Measurements from ENCODE around the gene YPEL4. TPM values are rescaled to one million over a fixed set of nuclear protein-coding genes. Genes with fewer than 3 reads are reported as not detected.

YPEL4 gene
- total RNA-seq, 5 donors from 2014 or later (not counting 1 experiment from before 2014, with no cell fraction given), result 1.8 to 13.5 (median 11.1) TPM

DNA sequence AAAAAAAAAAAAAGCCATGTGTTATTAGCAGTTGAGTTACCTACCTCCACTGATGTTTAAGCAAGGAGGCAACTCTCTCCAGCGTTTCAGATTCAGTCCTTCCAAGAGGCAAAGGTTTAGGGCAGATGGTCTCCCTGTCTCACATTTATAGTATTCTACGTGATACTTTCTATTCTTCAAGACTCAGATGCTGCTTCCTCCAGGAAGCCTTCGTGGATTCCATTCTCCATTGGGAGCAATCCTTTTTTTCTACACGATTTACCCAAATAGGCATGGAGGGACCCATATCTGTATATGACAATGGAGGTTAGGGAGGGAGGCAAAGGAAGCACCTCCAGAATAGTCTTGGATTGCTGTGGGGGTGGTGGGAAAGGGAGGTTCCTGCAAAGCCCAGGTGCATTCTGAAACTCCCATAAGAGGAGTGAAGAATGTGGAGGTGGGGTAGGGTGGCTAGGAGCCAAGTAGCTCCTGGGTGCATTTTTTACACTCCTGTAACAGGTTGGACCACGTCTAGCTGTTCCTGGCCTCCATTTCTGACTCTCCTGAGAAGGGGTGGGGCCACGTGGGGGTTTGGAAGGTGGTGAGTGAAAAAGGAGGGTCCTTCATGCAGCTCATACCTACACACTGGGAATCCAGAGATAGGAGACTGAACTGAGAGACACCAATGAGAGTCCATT, 16.2 kb downstream of the YPEL4 start:
- Mint-ChIP-seq H3K27me3 (peaks cover 9 to 43% of the 10 kb centered on the region in 2 donors), H3K4me1 (peaks cover 4 to 8% (median 6%) of the 10 kb centered on the region in 3 donors), H3K27ac (no peak overlapping the region), H3K9me3 (no peaks in the 10 kb centered on the region), H3K36me3 (no peaks in the 10 kb centered on the region), H3K4me3 (no peak overlapping the region)
- H3K36me3 ChIP-seq (ENCODE audit: control insufficient read depth in 2 of 2, extremely low read depth in 1 of 2, insufficient read depth in 1 of 2, low read length in 1 of 2), result no peaks in the 10 kb centered on the region
- no peak overlapping the region for H3K27ac ChIP-seq (ENCODE audit: low read length)
- no peak overlapping the region for H3K4me3 ChIP-seq (ENCODE audit: control insufficient read depth in 1 of 2, extremely low read depth in 1 of 2, low read length in 1 of 2)
- H3K4me1 ChIP-seq (ENCODE audit: control insufficient read depth in 1 of 2, extremely low read depth in 1 of 2, insufficient read depth in 2 of 2, low read length in 2 of 2), result peaks cover 0 to 12% of the 10 kb centered on the region in 2 experiments
- 100% methylated on average over 1 of the region's 6 CpGs for WGBS (ENCODE audit: insufficient coverage)
- ChIA-PET POLR2A (no interaction called here), CTCF (interaction anchor here in 1 of 2 donors (1.6 kb wide), 1 partner anchor 11 kb away, joined by 16 read pairs; no protein-coding TSS in a partner anchor)
- DNase-seq (no peak), ATAC-seq (replicated peaks in 1 of 4) (no peak)
- H3K9me3 ChIP-seq, result no peaks in the 10 kb centered on the region
- peaks cover 0 to 34% of the 10 kb centered on the region in 2 experiments for H3K27me3 ChIP-seq (replicated peaks in 1 of 2; ENCODE audit: control insufficient read depth in 2 of 2, extremely low read depth in 1 of 2, insufficient read depth in 2 of 2, low read length in 1 of 2)

GRCh38 chr11:57632116-57632515, 17.6 kb downstream of the YPEL4 start:
- POLR2A ChIA-PET, result no interaction called here

GRCh38 chr11:57630171-57630570, 19.5 kb downstream of the YPEL4 start:
- ATAC-seq (replicated peaks in 1 of 4), result no peak
- H3K9me3 Mint-ChIP-seq, result no peaks in the 10 kb centered on the region
- CTCF ChIA-PET, result interaction anchor here in 1 of 2 donors (2.0 kb wide), 1 partner anchor 11 kb away, joined by 6 read pairs; no protein-coding TSS in a partner anchor
- Histone ChIP-seq H3K27ac (ENCODE audit: low read length) (no peak overlapping the region), H3K27me3 (replicated peaks in 1 of 2; ENCODE audit: control insufficient read depth in 2 of 2, extremely low read depth in 1 of 2, insufficient read depth in 2 of 2, low read length in 1 of 2) (peaks cover 0 to 16% of the 10 kb centered on the region in 2 experiments), H3K36me3 (ENCODE audit: control insufficient read depth in 2 of 2, extremely low read depth in 1 of 2, insufficient read depth in 1 of 2, low read length in 1 of 2) (no peaks in the 10 kb centered on the region), H3K9me3 (no peaks in the 10 kb centered on the region), H3K4me1 (ENCODE audit: control insufficient read depth in 1 of 2, extremely low read depth in 1 of 2, insufficient read depth in 2 of 2, low read length in 2 of 2) (no peaks in the 10 kb centered on the region), H3K4me3 (ENCODE audit: control insufficient read depth in 1 of 2, extremely low read depth in 1 of 2, low read length in 1 of 2) (no peak overlapping the region)
- no peaks in the 10 kb centered on the region for H3K36me3 Mint-ChIP-seq
- peaks cover 6 to 22% of the 10 kb centered on the region in 2 donors for H3K27me3 Mint-ChIP-seq
- no peak overlapping the region for H3K27ac Mint-ChIP-seq
- POLR2A ChIA-PET, result interaction anchor here in 1 of 2 donors (0.6 kb wide), 1 partner anchor 29 kb away, joined by 3 read pairs; no protein-coding TSS in a partner anchor
- H3K4me3 Mint-ChIP-seq, result no peak overlapping the region
- WGBS (ENCODE audit: insufficient coverage), result 83% methylated on average over 2 of the region's 2 CpGs
- no peak for DNase-seq
- H3K4me1 Mint-ChIP-seq, result no peaks in the 10 kb centered on the region

More at GRCh38 chr11:57632116-57632515, 17.6 kb downstream of the YPEL4 start:
- no peaks in the 10 kb centered on the region for H3K9me3 Mint-ChIP-seq
- H3K27me3 Mint-ChIP-seq, result peaks cover 6 to 32% of the 10 kb centered on the region in 2 donors
- no peaks in the 10 kb centered on the region for H3K4me1 ChIP-seq (ENCODE audit: control insufficient read depth in 1 of 2, extremely low read depth in 1 of 2, insufficient read depth in 2 of 2, low read length in 2 of 2)
- no peak overlapping the region for H3K27ac ChIP-seq (ENCODE audit: low read length)
- DNase-seq (no peak), ATAC-seq (replicated peaks in 1 of 4) (no peak)
- H3K9me3 ChIP-seq, result no peaks in the 10 kb centered on the region
- H3K4me3 ChIP-seq (ENCODE audit: control insufficient read depth in 1 of 2, extremely low read depth in 1 of 2, low read length in 1 of 2), result no peak overlapping the region
- H3K27ac Mint-ChIP-seq, result no peak overlapping the region
- peaks cover 0 to 20% of the 10 kb centered on the region in 2 experiments for H3K27me3 ChIP-seq (replicated peaks in 1 of 2; ENCODE audit: control insufficient read depth in 2 of 2, extremely low read depth in 1 of 2, insufficient read depth in 2 of 2, low read length in 1 of 2)
- H3K36me3 Mint-ChIP-seq, result no peaks in the 10 kb centered on the region
- whole genome bisulfite sequencing (ENCODE audit: insufficient coverage), result no CpG with 5 or more reads among the region's 5 CpGs
- CTCF ChIA-PET, result interaction anchor here (0.6 to 1.7 kb wide), 3 partner anchors 12 to 15 kb away, joined by 3 to 8 read pairs (median 4); no protein-coding TSS in a partner anchor
- no peaks in the 10 kb centered on the region for H3K36me3 ChIP-seq (ENCODE audit: control insufficient read depth in 2 of 2, extremely low read depth in 1 of 2, insufficient read depth in 1 of 2, low read length in 1 of 2)
- H3K4me3 Mint-ChIP-seq, result no peak overlapping the region
- H3K4me1 Mint-ChIP-seq, result no peaks in the 10 kb centered on the region

DNA sequence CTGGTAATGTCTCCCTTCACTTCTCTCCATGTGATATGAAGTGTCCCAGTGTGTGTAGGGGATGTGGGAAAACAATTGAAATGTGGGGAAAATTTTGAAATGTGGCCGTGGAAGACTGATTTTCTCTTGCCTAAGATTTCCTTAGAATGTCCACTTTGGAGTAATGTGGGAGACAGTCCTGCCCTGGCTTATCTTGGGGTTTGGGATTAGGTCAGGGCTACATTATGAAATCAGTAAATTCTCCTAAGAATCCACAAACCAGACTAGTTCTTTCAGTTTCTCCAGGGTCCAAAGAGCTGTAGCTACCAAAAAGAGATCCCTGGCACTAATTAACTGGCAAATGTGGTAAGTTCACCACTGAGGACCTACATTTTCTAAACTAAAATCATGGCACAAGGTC, 22.8 kb downstream of the YPEL4 start:
- no peak overlapping the region for H3K4me3 Mint-ChIP-seq
- peaks cover 5 to 7% of the 10 kb centered on the region in 2 donors for H3K27me3 Mint-ChIP-seq
- H3K4me1 Mint-ChIP-seq, result no peaks in the 10 kb centered on the region
- no peak overlapping the region for H3K27ac Mint-ChIP-seq
- no peaks in the 10 kb centered on the region for H3K9me3 ChIP-seq
- H3K4me3 ChIP-seq (ENCODE audit: control insufficient read depth in 1 of 2, extremely low read depth in 1 of 2, low read length in 1 of 2), result no peak overlapping the region
- H3K27me3 ChIP-seq (replicated peaks in 1 of 2; ENCODE audit: control insufficient read depth in 2 of 2, extremely low read depth in 1 of 2, insufficient read depth in 2 of 2, low read length in 1 of 2), result peaks cover 0 to 6% of the 10 kb centered on the region in 2 experiments
- no peaks in the 10 kb centered on the region for H3K9me3 Mint-ChIP-seq
- CTCF ChIA-PET, result interaction anchor here (0.5 to 1.3 kb wide), 4 partner anchors 12 to 133 kb away, joined by 4 to 5 read pairs (median 5); no protein-coding TSS in a partner anchor
- POLR2A ChIA-PET, result interaction anchor here in 1 of 2 donors (0.6 kb wide), 1 partner anchor 167 kb away, joined by 4 read pairs; no protein-coding TSS in a partner anchor
- H3K36me3 ChIP-seq (ENCODE audit: control insufficient read depth in 2 of 2, extremely low read depth in 1 of 2, insufficient read depth in 1 of 2, low read length in 1 of 2), result no peaks in the 10 kb centered on the region
- ATAC-seq (replicated peaks in 1 of 4) (no peak), DNase-seq (no peak)
- H3K36me3 Mint-ChIP-seq, result no peaks in the 10 kb centered on the region
- no peaks in the 10 kb centered on the region for H3K4me1 ChIP-seq (ENCODE audit: control insufficient read depth in 1 of 2, extremely low read depth in 1 of 2, insufficient read depth in 2 of 2, low read length in 2 of 2)
- no peak overlapping the region for H3K27ac ChIP-seq (ENCODE audit: low read length)
- WGBS (ENCODE audit: insufficient coverage), result no CpG with 5 or more reads among the region's 1 CpG

DNA sequence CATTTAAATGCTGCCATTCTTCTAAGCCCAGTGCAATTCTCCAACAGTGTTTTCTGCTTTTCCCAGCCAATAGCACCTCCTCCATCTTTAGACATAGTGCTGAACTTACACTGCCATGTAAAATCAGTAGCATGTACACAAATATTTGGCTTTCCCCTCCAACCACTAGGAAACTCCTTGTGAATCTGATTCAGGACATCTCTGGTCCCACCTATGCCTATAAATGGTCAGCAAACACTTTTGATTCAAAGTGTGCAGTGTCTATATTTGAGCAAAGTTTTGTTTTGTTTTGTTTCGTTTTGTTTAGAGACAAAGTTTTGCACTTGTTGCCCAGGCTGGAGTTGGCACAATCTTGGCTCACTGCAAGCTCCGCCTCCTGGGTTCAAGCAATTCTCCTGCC, 24.8 kb downstream of the YPEL4 start:
- POLR2A ChIA-PET, result no interaction called here
- Mint-ChIP-seq H3K27me3 (peaks cover 3 to 5% of the 10 kb centered on the region in 2 donors), H3K4me1 (no peaks in the 10 kb centered on the region), H3K9me3 (peaks cover 0 to 5% (median 0%) of the 10 kb centered on the region in 3 donors), H3K36me3 (no peaks in the 10 kb centered on the region), H3K27ac (no peak overlapping the region), H3K4me3 (no peak overlapping the region)
- CTCF ChIA-PET, result interaction anchor here (0.5 to 0.6 kb wide), 3 partner anchors 19 to 167 kb away, joined by 3 to 4 read pairs (median 3); no protein-coding TSS in a partner anchor
- no peaks in the 10 kb centered on the region for H3K9me3 ChIP-seq
- H3K27ac ChIP-seq (ENCODE audit: low read length), result no peak overlapping the region
- WGBS (ENCODE audit: insufficient coverage), result no CpG with 5 or more reads among the region's 2 CpGs
- H3K4me1 ChIP-seq (ENCODE audit: control insufficient read depth in 1 of 2, extremely low read depth in 1 of 2, insufficient read depth in 2 of 2, low read length in 2 of 2), result no peaks in the 10 kb centered on the region
- DNase-seq (no peak), ATAC-seq (replicated peaks in 1 of 4) (no peak)
- no peak overlapping the region for H3K4me3 ChIP-seq (ENCODE audit: control insufficient read depth in 1 of 2, extremely low read depth in 1 of 2, low read length in 1 of 2)
- H3K36me3 ChIP-seq (ENCODE audit: control insufficient read depth in 2 of 2, extremely low read depth in 1 of 2, insufficient read depth in 1 of 2, low read length in 1 of 2), result no peaks in the 10 kb centered on the region
- peaks cover 0 to 10% of the 10 kb centered on the region in 2 experiments for H3K27me3 ChIP-seq (replicated peaks in 1 of 2; ENCODE audit: control insufficient read depth in 2 of 2, extremely low read depth in 1 of 2, insufficient read depth in 2 of 2, low read length in 1 of 2)

DNA sequence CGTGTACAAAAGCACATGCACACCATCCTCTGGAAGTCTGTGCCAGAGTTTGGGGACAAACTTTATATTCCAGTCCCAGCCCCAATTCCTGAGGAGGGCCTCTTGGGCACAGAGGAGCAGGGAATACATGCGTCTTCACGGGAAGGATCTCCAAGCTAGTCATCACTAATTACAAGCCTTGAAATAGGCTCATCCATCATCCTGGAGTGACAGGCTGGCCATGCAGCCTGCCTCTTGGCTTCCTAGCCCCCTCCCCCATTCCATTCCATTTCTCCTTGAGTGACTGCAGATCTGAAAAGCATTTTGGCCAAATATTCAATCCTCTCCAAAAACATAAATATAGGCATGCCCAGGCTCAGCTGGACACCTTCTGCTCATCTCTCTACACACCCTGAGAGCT, 27.4 kb downstream of the YPEL4 start:
- H3K4me3 Mint-ChIP-seq, result no peak overlapping the region
- Histone ChIP-seq H3K27ac (ENCODE audit: low read length) (no peak overlapping the region), H3K27me3 (replicated peaks in 1 of 2; ENCODE audit: control insufficient read depth in 2 of 2, extremely low read depth in 1 of 2, insufficient read depth in 2 of 2, low read length in 1 of 2) (peaks cover 0 to 14% of the 10 kb centered on the region in 2 experiments), H3K9me3 (no peaks in the 10 kb centered on the region), H3K36me3 (ENCODE audit: control insufficient read depth in 2 of 2, extremely low read depth in 1 of 2, insufficient read depth in 1 of 2, low read length in 1 of 2) (no peaks in the 10 kb centered on the region), H3K4me3 (ENCODE audit: control insufficient read depth in 1 of 2, extremely low read depth in 1 of 2, low read length in 1 of 2) (no peak overlapping the region), H3K4me1 (ENCODE audit: control insufficient read depth in 1 of 2, extremely low read depth in 1 of 2, insufficient read depth in 2 of 2, low read length in 2 of 2) (no peaks in the 10 kb centered on the region)
- no peaks in the 10 kb centered on the region for H3K4me1 Mint-ChIP-seq
- peaks cover 3 to 5% of the 10 kb centered on the region in 2 donors for H3K27me3 Mint-ChIP-seq
- WGBS (ENCODE audit: insufficient coverage), result 63% methylated on average over 3 of the region's 3 CpGs
- ATAC-seq (replicated peaks in 1 of 4) (no peak), DNase-seq (no peak)
- H3K36me3 Mint-ChIP-seq, result no peaks in the 10 kb centered on the region
- peaks cover 0 to 5% (median 1%) of the 10 kb centered on the region in 3 donors for H3K9me3 Mint-ChIP-seq
- CTCF ChIA-PET, result interaction anchor here in 1 of 2 donors (0.7 kb wide), 1 partner anchor 129 kb away, joined by 5 read pairs; no protein-coding TSS in a partner anchor
- no peak overlapping the region for H3K27ac Mint-ChIP-seq
- POLR2A ChIA-PET, result no interaction called here
